ENCODE measurements around the gene TMEM187.

TMEM187 gene

DNA sequence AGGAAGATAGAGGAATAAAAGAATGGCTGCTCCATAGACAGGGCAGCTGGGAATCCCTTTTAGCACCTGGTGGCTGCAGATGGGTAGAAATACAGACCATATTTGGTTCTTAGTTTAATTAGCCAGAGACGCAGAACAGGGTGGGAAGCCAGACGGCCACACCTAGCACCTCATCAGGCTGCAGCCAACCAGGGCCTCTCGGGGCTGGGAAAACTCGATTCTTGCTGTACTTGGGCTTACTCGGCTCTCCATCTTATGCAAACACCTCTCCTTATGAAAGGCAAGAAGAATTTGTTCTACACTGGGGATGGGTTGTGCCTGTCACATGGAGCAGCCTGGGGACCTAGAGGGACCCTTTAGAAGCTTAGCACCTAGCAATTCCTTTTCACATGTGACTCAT lies 27.5 kb downstream of the TMEM187 start:
- no peak for DNase-seq (ENCODE audit: low read depth)

DNA sequence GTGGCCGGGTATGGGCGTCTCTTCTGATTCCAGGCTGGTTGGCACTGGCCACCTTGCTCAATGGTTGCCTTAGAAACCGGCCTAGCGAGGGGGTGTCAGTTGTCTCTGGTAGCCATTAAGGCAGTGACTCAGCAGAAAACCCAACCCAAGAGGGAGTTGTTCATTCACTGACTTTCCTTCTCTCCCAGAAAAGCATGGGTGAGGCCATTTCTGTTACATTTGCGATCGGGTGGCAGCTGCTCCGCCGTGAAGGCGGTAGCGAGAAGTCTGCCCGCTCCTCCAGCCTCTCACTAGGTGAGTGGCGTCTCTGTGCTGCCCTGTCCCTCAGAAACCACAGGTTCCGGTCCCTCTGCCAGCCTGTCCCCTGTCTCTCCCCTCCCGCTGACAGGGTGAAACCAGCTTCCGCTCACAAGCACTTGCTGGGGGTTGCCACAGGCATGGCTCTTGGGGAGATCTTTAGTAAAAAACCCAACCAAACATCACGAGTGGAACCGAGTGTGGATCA lies 29.7 kb downstream of the TMEM187 start:
- no peak for DNase-seq (ENCODE audit: low read depth)

DNA sequence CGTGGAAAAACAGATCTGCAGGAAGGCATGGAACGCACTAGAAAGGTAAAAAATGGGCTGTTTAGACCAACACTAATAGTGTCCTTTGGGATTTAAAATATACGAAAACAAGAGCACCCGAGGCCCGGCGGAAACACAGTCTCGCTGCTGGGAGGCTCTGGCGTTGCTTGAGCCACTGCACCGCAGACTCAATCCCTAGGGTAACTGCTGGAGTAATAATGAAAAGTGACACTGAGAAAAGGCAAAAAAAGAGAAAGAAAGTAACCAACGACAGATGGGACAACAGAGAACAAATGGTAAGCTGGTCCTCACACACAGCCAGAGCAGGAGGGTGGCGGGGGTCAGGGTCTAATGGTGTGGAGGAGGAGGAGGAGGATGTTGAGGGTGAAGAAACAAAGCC lies 31.8 kb downstream of the TMEM187 start:
- DNase-seq (ENCODE audit: low read depth), result no peak

DNA sequence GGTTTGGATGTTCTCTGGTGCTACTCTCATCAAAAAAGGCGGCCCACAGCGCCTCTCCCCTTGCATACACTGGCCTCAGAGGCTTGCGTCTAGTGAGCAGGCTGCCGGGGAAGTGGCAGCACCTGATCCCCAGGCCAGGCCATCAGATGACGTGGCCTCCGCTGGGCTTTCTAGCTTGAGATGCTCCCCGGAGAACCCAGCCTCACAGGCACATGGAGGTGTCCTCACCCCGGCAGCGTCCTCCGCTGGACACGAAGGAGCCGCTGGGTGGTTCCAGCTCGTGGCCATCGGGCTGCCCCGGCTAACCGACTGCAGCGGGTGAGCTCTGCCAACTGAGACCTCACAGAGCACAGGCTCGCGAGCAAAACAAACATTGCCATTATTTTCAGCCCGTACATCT lies 34.4 kb downstream of the TMEM187 start:
- DNase-seq (ENCODE audit: low read depth), result no peak

DNA sequence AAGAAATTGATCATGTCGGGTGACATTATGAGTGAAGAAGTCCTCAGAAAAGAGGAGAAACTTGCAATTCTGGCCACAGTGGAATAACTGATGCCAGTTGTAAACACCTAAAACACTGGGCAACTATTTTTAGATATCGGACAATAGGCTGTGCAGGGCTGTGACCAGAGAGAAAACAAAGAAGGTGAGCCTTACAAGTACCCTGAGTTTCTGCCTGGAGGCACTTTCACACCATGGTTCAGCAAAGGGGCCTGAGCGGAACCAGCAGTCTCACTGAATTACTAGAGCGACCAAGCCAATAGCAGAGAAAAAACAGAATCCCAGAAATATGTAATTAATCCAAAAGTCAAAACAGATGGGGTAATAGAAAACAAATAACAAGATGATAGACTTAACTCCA lies 36.0 kb downstream of the TMEM187 start:
- no peak for DNase-seq (ENCODE audit: low read depth)

DNA sequence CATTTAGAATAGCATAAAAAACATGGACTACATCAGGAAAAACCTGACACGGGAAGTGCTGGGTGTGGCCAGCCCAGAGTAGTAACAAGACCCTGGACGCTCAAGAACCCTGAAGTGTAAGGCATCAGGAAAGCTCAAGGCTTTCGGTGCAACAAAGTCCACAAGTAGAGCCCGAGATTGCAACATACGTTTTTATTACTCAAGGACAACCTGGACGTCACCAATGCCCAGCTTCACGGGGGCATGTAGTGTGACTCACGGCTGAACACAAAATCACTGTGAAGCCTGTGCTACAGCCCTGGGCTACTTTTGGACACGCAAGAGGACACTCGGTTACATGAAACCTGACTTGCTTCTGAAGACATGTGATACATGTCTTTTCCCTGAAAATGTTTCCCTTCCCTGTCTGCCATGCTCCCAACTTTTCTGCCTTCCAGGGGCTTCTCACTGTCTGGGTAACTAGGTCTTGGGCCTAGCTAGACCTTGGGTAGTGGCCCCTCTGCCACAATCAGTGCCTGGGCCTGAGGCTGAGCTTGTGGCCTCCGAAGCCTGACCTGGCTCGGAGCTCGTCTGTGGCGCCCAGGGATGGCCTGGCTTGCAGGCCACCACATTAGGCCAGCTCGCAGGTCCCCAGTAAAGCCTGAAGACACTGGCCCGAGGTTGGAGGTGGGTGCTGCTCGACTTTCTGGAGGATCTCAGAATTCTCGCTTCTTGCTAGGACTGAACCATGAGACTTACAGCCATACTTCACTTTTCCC lies 38.0 kb downstream of the TMEM187 start:
- DNase-seq (ENCODE audit: low read depth), result no peak

DNA sequence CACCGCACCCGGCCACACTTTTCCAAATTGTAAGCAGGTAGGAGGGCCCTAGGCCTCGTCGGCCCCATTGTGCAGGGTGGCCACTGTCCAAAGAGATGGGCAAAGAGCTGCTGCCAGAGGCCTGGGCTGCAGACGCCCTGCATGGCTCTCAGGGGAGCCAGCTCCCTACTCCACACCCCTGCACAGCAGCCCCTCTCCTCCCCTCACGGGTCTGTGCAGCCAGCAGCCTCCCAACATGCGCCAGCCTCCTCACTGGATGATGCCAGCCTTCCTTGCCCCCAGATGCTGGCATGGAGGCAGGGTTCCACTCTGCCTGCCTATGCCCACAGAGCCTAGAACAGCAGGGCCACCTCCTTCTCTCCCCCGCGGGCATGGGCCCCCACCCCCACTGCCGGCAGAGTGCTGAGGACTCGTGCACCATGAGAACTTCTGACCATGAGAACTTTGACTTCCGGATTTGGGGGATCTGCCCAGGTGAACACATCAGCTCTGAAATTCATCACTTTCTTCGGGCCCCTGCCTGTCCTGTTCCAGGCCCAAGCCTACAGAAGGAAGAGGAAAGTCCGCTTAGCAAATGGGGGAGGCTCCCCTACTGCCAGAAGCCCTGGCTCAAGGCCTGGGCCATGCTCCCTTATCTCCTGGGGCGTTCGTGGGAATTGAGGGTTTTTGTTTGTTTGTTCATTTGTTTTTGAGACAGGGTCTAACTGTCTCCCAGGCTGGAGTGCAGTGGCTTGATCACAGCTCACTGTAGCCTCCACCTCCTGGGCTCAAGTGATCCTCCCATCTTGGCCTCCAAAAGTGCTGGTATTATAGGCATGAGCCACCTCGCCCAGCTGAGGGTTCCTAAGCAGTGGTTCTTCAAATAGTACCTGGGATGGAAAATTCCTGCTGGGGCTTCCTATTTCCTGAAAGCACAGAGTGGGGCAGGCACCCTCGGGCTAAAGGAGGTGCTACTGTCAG lies 39.1 kb downstream of the TMEM187 start:
- no peak for DNase-seq (ENCODE audit: low read depth)

DNA sequence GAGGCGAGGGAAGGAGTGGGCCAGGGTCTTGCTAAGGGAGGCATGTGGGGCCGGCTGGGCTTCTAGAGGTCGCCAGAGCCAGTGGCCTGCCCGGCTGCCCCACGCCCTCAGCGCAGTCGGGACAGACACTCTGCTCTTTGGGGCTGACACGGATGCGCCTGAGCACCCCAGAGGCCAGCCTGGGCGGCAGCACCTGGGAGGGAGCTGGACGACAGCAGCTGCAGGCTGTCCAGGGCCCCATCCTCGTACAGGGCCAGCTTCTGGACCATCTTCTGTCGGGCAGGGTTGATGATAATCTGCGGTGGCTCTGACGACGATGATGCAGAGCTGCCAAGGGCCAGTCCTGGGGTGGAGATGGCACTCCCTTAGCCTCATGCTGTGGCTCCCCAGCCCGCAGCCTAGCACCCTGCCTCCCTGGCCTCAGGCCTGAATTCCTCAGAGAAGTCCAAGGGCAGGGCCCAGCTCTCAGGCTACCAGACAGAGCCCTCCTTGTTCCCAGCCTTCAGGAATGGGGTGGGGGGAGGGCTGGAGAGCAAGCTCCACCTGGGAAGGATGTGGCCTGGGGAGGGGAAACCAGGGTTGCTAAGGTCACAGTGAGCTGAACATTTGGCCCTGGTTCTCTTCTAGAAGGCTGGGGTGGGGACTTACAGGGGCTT lies 39.9 kb downstream of the TMEM187 start:
- DNase-seq (ENCODE audit: low read depth), result no peak

DNA sequence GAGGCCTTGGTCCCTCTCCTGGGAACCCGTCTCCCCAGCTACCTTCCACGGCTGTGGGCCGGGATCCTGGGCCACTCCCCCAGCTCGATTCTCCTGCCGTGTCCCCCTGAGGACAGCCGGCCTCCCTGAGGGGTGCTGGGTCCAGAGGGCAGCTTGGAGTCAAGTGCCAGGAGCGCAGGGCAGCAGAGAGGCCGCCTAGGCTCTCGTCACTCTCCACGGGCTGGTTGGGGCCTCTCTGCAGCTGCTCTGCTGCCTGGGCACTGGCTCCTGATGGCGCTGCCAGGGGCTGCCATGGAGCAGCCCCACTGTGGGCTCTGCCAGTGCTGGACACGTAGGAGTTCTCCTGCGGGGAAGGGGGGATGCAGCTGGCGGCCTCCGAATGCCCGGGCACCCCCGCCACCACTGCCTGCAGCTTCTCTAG lies 40.5 kb downstream of the TMEM187 start:
- DNase-seq (ENCODE audit: low read depth), result no peak

DNA sequence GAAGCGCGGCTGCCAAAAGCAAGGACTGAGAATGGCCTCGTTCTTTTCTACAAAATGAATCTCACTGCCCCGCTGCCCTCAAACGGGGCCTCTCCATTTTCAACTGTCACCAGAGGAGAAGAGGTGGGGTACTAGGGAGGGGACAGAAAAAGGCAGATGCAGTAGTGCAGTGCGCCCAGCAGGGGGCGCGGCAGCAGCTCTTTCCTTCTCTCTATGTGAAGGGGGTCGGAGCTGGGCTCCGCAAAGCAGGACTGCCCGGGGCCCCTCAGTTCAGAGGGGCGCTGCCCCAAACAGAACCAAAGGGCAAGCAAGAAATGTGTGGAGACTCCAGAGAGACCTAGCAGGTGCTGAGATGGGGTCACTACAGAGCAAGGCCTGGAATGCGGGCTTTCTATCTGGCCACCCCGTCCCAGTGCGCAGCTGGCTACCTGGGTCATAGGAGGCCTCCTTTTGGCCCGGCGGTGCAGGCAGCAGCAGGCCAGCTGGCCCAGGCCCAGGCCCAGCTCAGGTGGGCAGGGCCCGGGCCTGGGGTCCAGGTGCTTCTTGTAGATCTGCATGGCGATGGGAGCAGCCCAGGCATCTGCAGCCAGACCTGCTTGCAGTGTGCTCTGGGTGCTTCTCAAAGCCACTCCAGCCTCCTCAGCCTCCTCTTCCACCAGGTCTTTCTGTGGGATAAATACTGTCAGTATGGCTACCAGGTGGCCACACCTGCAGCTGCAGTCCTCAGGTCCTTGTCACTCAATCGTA lies 41.2 kb downstream of the TMEM187 start:
- DNase-seq (ENCODE audit: low read depth), result no peak

DNA sequence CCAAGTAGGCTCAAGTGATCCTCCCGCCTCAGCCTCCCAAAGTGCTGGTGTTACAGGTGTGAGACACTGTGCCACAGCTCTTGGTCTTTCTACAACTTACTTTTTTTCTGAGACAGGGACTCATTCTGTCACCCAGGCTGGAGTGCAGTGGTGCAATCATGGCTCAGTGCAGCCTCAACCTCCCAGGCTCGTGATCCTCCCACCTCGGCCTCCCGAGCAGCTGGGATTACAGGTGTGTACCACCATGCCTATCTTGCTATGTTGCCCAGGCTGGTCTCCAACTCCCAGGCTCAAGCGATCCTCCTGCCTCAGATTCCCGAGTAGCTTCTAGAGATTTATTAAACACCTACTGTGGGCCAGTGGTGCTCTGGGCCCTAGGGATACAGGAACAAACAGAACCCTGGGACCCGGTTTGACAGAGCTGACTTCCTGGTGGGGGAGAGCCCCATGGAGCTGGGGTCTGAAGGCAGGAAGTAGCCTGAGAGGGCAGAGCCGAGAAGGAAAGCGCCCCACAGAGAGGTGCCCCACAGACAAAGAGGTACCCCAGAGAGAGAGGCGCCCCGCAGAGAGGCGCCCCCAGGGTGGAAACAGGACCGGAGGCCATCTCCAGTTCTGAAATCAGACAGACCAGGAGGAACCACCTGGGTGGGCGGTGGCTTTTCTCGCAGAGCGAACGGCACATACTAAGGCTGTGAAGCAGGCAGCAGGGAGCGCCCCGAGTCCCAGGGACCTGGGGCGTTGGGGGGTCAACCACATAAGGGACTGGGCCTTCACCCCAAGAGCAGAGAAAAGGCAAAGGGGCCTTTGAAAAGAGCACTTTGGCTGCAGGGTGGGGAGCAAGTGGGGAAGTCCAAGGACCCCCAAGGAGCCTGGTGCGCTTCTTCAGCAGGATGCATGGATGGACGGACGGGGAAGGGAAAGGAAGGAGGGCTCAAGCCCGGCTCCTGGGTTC lies 42.2 kb downstream of the TMEM187 start:
- no peak for DNase-seq (ENCODE audit: low read depth)

DNA sequence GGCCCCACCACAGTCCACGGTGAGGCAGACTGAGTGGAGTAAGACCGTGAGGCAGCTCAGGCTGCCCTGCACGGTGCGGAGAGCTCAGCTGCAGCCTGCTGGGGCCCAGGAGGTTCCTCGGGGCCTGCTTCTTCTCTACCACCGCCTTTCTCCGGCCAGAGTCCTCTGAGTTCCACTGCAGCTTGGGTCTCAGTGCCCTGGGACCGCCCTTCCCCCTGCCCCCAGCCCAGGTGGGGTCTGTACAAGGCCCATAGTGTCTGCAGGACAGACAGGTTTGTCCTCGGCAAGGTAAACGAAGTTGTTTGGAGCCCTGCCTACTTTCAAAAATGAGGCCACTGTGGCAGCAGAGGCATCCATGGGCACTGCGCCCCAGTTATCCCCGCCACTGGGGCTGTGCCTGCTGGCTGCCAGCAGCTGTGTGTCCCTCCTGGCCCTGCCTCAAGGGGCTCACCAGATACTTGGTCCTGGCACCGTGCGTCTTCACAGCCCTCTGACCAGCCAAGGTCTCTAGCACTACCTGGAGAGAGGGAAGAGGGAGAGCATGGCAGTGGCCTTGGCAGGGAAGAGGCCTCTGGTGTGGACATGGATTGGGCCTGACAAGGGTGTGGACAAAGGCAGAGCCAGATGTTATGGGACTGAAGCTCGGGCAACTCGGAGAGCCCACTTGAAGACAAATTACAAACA lies 43.2 kb downstream of the TMEM187 start:
- DNase-seq (ENCODE audit: low read depth), result no peak

DNA sequence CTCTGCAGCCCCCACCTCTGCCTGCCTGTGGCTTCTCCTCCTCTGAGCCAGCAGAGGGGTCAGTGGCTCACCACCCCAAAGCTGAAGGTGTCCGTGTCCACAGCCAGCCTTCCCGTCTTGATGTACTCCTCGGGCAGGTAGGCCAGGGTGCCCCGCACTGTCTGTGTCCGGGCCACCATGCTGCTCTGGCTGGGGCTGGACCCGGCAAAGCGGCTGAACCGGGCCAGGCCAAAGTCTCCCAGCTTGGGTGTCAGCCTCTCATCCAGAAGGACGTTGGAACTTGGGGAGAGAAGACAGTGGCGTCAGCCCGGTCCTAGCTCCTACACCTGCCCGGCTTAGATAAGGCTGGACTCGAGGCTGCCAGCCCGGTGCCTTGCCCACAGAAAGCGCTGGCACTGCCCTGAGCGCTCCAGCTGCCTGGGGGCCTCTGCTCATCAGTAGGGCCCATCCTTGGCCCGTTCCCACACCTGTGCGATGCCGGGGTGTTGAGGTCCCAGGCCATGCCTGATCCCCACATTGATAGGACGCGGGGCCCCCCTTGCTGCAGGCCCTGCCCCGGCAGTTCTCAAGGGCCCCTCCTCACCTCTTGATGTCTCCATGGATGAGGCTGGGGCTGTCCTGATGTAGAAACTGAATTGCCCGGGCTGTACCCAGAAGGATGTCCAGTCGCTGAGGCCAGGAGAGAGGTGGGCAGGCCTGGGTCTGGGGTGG lies 44.0 kb downstream of the TMEM187 start:
- DNase-seq (ENCODE audit: low read depth), result no peak

DNA sequence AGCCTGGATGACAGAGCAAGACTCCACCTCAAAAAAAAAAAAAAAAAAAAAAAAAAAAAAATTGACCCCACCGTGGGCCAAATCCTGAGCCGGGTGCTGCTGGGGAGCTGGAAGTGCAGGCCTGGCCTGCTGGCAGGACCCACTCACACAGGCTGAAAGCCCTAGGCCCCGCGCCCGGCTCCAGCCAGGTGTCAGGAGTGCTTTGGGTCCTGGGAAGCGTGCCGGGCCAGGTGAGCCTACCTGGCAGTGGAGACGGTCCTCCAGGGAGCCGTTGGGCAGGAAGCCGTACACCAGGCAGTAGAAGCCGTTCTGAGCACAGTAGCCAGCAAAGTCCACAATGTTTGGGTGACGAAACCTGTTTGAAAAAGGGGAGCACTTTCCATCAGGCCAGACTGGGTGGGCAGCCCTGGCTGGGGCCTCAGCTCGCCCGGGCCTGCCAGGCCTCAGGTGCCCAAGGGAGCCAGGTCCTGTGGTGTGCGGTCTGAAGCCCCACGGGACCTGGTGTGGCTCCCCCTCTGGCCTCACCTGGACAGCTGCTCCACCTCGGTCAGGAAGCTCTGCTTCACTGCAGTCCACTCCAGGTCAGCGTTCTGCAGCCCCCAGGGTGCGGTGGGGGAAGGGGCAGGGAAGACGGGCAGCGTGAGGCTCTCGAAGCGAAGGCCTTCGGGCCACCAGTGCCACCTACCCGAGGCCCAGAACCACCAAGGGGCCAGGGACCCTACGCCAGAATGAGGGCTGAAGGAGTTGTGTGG lies 45.4 kb downstream of the TMEM187 start:
- no peak for DNase-seq (ENCODE audit: low read depth)

DNA sequence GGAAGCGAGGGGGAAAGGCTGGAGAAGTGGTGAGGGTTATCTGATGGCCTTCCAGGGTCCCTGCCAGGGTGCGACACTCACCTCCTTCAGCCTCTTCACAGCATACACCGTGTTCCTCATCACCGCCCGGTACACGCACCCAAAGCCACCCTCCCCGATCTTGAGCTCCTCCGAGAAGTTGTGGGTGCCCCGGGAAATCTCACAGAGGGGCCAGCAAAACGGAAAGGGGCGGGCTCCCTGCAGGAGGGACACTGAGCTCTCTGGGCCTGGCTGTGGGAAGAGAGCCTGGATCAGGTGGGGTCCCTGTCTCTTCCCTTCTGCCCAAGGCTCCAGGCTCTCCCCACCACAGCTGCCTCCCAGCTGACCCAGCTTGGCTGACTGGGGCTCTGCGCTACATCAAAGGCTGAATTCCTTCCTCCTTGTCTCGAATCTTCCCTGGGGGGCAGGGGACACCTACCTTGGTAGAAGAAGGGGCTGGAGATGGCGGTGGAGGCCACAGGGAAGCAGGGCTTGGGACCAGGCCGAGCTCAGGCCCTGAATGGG lies 46.0 kb downstream of the TMEM187 start:
- no peak for DNase-seq (ENCODE audit: low read depth)

DNA sequence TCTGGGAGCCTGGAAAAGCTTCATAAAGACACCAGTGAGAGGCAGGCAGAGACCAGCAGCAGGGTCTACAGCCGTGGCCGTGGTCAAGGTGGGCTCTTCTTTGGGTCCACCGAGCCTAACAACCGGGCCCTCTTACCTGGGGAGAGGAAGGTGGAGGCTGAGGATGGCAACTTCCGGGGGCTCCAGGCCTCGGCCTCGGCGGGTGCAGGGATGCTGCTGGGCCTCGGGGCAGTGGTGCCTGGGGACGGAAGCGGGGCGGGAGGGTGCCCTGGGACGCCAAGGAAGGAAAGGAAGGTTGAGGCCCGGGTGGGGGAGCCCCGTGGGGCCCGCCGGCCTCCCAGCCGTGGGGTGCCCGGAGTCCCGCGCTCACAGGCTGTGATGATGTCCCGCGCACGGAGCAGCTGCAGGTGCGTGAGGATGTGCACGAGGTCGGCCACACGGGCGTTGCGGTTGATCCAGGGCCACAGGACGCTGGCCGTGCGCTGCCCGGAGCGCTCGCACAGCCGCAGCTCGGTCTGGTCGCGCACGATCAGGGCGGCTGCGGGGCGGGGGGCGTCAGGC lies 46.6 kb downstream of the TMEM187 start:
- no peak for DNase-seq (ENCODE audit: low read depth)

DNA sequence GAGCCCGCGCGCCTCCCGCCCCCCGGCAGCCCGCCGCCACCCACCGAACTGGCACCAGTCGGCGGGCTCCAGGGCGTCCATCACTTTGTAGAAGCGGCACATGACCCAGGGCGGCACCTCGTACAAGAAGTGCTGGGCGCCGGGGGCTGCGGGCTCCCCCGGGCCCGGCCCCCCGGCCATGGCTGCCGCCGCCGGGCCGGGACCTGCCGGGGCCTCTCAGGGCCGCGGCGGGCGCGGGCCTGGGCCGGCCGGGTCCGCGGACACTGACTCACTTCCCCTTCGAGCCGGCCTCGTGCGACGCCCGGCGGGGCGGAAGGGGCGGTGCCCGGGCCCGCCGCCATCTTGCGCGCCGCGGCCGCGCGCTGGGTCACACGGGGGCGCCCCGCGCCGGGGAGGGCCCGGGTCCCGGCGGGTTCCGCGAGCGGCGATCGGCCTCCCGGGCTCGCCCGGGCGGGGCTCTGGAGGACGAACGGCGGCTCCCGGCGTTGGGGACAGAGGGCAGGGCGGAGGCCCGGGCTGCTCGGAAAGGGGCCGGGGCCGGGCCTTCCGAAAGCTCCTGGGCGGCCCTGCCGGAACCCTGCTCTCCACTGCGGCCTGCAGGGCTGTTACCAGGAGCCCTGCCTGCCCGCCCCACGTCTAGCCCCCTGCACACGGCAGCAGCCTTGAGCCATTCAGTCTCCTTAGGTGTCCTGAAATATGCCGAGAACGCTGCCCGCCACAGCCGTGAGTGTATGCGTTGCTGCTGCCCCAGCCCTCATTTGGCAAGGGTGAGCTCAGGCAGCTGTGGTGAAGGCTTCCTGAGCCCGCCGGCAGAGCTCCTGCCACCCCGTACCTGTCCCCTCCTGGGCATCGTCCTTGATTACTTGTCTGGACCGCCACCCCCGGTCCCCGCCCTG lies 47.3 kb downstream of the TMEM187 start, which contains the start of gene IRAK1:
TSS of gene IRAK1 (minus strand) at position 270 of the 896 bp plus-strand sequence. CDS start at position 180, 90 bp downstream.
- DNase-seq (ENCODE audit: low read depth), result no peak

All from HS-5 (cell line).